Upper lobe of right lung (tissue), 1 donor: ENCODE measurements around the gene ABO. TPM values are rescaled to one million over a fixed set of nuclear protein-coding genes. Genes with fewer than 3 reads are reported as not detected.
"Not testable (repeated sequence)": the region's sequence is repeated elsewhere in the genome, so short reads cannot be mapped to it uniquely, and the experiment has no call there.

Experiments
- ATAC-seq: fragments of 200-7000 bp; cut with Tn5 transposase; one replicate; pipeline ENCODE4 v1.9.1; 2020; ENCODE audit warnings: mild to moderate bottlenecking, moderate library complexity
- DNase-seq: peaks from one replicate; pipeline ENCODE4 v3.0.0-alpha.2; 2020
- H3K27ac ChIP-seq: fragments of 200-600 bp; one replicate; pipeline ENCODE4 v1.8.0; 2022
- H3K27me3 ChIP-seq: fragments of 200-600 bp; one replicate; pipeline ENCODE4 v1.8.0; 2022; ENCODE audit warnings: mild to moderate bottlenecking
- H3K36me3 ChIP-seq: fragments of 200-600 bp; one replicate; pipeline ENCODE4 v1.8.0; 2022
- H3K4me1 ChIP-seq: fragments of 200-600 bp; one replicate; pipeline ENCODE4 v1.8.0; 2022
- H3K4me3 ChIP-seq: fragments of 200-600 bp; one replicate; pipeline ENCODE4 v1.8.0; 2022; ENCODE audit warnings: mild to moderate bottlenecking
- H3K9me3 ChIP-seq: fragments of 200-600 bp; one replicate; pipeline ENCODE4 v1.8.0; 2022
- CTCF ChIP-seq: fragments of 200-600 bp; IDR thresholded peaks from one replicate; pipeline ENCODE4 v1.8.0; 2022; ENCODE audit warnings: antibody characterized with exemption
- intact Hi-C: fragments of 100-400 bp; cut with DNase I; formaldehyde crosslinking; loops from one replicate; pipeline ENCODE4 v1.11.0; 2022
- total RNA-seq: library from RNA; stranded (reverse); fragmentation: NEBNext Ultra II Directional; extraction: Animal tissue kit (Norgen Biotek cat#: 25700); gene quantifications from one replicate; pipeline ENCODE4 v1.2.1, GENCODE V29; 2021
- donor health status: DM: no; HTN: yes; CAD: no; lungs with severe emphysema.

The ABO gene
- total RNA-seq, 1 donor from 2014 or later: 16.8 TPM

DNA sequence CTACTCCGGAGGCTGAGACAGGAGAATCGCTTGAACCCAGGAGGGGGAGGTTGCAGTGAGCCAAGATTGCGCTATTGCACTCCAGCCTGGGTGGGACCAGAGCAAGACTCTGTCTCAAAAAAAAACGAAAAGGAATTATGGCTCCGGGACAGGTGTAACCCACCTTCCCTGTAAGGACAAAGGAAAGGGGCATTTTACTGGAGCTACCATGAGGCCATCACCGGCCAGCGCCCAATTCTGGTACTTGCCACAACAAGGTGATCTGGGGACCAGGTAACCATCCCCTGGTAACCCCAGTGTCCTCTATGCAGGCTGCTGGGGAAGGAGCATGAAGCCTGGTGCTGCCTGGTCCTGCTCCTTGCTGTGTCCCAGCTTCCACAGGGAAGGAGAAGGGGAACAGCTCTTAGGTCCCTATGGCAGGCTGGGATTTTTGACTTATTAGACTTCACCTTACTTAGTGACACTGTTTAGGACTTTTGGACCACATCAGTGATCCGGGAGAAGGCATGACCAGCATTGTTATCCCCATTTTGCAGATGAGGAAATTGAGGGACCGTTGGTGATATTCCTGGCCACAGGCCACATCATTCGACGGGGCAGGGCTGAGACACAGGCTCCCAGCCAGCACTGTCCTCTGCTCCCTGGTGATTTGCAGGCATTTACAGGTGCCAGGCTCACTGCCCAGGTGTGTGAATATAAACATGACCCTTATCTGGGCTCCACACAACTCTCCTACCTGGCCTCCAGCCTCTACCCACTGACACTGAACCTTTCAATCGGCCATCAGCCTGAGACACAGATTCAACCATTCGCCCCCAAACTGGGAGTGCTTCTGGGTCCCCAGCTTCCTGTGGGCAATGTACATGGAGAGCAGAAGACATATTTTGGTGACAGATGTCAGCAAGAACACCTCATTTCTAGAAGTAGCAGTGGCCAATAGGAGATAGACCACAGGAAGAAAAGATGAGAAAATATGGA, 26.5 kb upstream of the ABO start:
- no peak overlapping the region for H3K27ac ChIP-seq
- intact Hi-C loops: no loop called here
- no peaks in the 10 kb centered on the region for H3K27me3 ChIP-seq
- H3K4me3 ChIP-seq: no peak overlapping the region
- DNase-seq (no peak), ATAC-seq (no peak)
- TF ChIP-seq CTCF: no peak
- H3K9me3 ChIP-seq: no peaks in the 10 kb centered on the region
- no peaks in the 10 kb centered on the region for H3K4me1 ChIP-seq
- no peaks in the 10 kb centered on the region for H3K36me3 ChIP-seq

- H3K27me3 ChIP-seq, H3K9me3 ChIP-seq, ATAC-seq, H3K36me3 ChIP-seq, H3K4me3 ChIP-seq, H3K4me1 ChIP-seq, H3K27ac ChIP-seq, DNase-seq, intact Hi-C loops: not testable (repeated sequence)
These were observed 25.0 kb upstream of the ABO start for GRCh38 chr9:133299996-133300395.

DNA sequence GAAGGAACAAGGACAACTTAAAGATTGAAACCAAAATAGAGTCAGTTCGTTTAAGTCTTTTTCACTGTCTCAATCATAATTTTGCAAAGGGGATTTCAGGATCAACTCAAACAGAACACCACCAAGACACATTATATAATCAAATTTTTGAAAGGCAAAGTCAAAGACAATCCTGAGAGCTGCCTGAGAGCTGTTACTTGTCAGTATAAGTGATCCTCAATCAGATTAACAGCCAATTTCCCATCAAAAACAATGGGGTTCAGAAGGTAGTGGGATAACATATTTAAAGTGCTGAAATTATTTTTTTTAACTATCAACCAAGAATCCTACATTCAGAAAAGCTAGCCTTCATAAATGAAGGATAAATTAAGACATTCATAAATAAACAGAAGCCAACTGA, 19.3 kb upstream of the ABO start:
- DNase-seq (no peak), ATAC-seq (no peak)
- intact Hi-C loops: no loop called here
- Histone ChIP-seq H3K4me3 (no peak overlapping the region), H3K4me1 (no peaks in the 10 kb centered on the region), H3K9me3 (no peaks in the 10 kb centered on the region), H3K27me3 (no peaks in the 10 kb centered on the region), H3K27ac (no peak overlapping the region), H3K36me3 (no peaks in the 10 kb centered on the region)
- TF ChIP-seq CTCF: no peak

DNA sequence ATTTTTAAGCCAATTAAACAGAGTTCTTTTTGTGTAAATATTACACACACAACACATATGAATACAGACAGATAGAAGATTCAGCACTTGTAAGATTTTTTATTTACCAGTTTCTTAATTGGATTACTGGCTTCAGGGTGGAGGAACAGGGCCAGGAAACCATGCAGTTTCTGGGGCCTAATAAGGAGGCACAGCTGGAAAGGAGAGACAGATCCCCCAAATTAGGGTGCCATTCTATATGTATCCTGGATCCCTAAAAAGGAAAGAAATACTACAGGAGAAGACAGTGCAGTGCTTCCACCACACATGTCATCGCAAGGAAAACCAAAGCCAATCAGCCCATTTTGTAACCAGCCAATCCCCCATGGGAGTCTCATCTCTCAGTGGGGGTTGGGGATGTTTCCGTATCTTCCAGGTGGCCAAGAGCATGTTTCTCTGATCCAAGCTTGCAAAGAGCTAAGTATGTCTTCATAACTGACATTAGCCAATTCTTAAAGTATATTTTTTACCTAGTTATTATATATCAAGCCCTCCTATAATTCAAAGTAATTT, 15.8 kb upstream of the ABO start:
- DNase-seq (no peak), ATAC-seq (no peak)
- no peak overlapping the region for H3K27ac ChIP-seq
- TF ChIP-seq CTCF: no peak
- no peak overlapping the region for H3K4me3 ChIP-seq
- H3K36me3 ChIP-seq: no peaks in the 10 kb centered on the region
- intact Hi-C loops: no loop called here
- H3K27me3 ChIP-seq: no peaks in the 10 kb centered on the region
- no peaks in the 10 kb centered on the region for H3K9me3 ChIP-seq
- H3K4me1 ChIP-seq: no peaks in the 10 kb centered on the region

DNA sequence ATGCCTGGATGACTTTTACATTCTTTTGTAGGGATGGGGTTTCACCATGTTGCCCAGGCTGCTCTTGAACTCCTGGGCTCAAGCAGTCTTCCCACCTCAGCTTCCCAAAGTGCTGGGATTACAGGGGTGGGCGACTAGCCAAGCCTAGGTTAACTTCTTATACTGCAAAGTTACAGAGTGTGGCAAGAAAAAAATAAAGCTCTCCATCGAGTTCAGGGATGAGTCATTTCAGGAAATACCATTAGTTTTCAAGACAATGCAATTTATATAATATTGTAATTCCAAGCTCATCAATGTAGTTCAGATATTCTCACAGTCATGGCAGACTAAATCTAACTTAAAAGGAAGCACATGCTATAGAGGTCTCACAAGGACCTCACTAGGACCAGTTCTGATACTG, 11.5 kb upstream of the ABO start:
- ATAC-seq (no peak), DNase-seq (no peak)
- Histone ChIP-seq H3K36me3 (no peaks in the 10 kb centered on the region), H3K9me3 (no peaks in the 10 kb centered on the region), H3K4me1 (no peaks in the 10 kb centered on the region), H3K4me3 (no peak overlapping the region), H3K27me3 (no peaks in the 10 kb centered on the region), H3K27ac (no peak overlapping the region)
- intact Hi-C loops: no loop called here
- TF ChIP-seq CTCF: no peak

GRCh38 chr9:133285252-133285775, 10.3 kb upstream of the ABO start:
- no peak for DNase-seq
- intact Hi-C loops: no loop called here
- ATAC-seq: no peak
- no peaks in the 10 kb centered on the region for H3K27me3 ChIP-seq
- H3K9me3 ChIP-seq: no peaks in the 10 kb centered on the region
- no peak overlapping the region for H3K27ac ChIP-seq
- H3K4me1 ChIP-seq: no peaks in the 10 kb centered on the region
- no peaks in the 10 kb centered on the region for H3K36me3 ChIP-seq
- TF ChIP-seq CTCF: no peak
- no peak overlapping the region for H3K4me3 ChIP-seq
